Measurements from ENCODE around the gene FGD2. TPM values are rescaled to one million over a fixed set of nuclear protein-coding genes. Genes with fewer than 3 reads are reported as not detected.
A peak's percentile ranks its signal among the peaks of the same experiment; 100 is the strongest.

Gene FGD2
- total RNA-seq, 1 donor from 2014 or later: 56.9 TPM

- TF ChIP-seq CTCF (IDR thresholded peaks at IDR 0.05): no peak
Observed at GRCh38 chr6:37027036-37027720, 21.7 kb downstream of the FGD2 start.

GRCh38 chr6:37027811-37028469 is 22.5 kb downstream of the FGD2 start:
- H3K27me3 ChIP-seq: no peaks in the 10 kb centered on the region
- peaks cover 3% of the 10 kb centered on the region for H3K4me1 ChIP-seq
- H3K4me3 ChIP-seq: no peak overlapping the region
- no peak for ATAC-seq
- no peaks in the 10 kb centered on the region for H3K36me3 ChIP-seq
- no peak for TF ChIP-seq CTCF (IDR thresholded peaks at IDR 0.05)
- no peak for DNase-seq
- H3K9me3 ChIP-seq: no peaks in the 10 kb centered on the region
- intact Hi-C loops (cut with DNase I): loop anchor here (10.0 kb wide), 1 partner anchor 177 kb away; no protein-coding TSS in a partner anchor
- H3K27ac ChIP-seq: no peak overlapping the region

More at GRCh38 chr6:37027036-37027720, 21.7 kb downstream of the FGD2 start:
- peaks cover 3% of the 10 kb centered on the region for H3K4me1 ChIP-seq
- no peaks in the 10 kb centered on the region for H3K36me3 ChIP-seq
- intact Hi-C loops (cut with DNase I): loop anchor here (10.0 kb wide), 1 partner anchor 178 kb away; no protein-coding TSS in a partner anchor
- ATAC-seq (no peak), DNase-seq (no peak)
- H3K9me3 ChIP-seq: no peaks in the 10 kb centered on the region
- H3K27ac ChIP-seq: no peak overlapping the region
- no peaks in the 10 kb centered on the region for H3K27me3 ChIP-seq
- H3K4me3 ChIP-seq: no peak overlapping the region

- no peak overlapping the region for H3K4me3 ChIP-seq
- no peaks in the 10 kb centered on the region for H3K27me3 ChIP-seq
- TF ChIP-seq CTCF (IDR thresholded peaks at IDR 0.05): peak; percentile 74
- intact Hi-C loops (cut with DNase I): loop anchor here (10.0 kb wide), 1 partner anchor 175 kb away; no protein-coding TSS in a partner anchor
- H3K36me3 ChIP-seq: no peaks in the 10 kb centered on the region
- DNase-seq (peak; percentile 85), ATAC-seq (peak; percentile 94)
- no peaks in the 10 kb centered on the region for H3K9me3 ChIP-seq
- H3K4me1 ChIP-seq: peaks cover 3% of the 10 kb centered on the region
- H3K27ac ChIP-seq: no peak overlapping the region
Observed at GRCh38 chr6:37029249-37029971, 24.0 kb downstream of the FGD2 start.

GRCh38 chr6:37030599-37030998 is 25.1 kb downstream of the FGD2 start:
- Histone ChIP-seq H3K4me1 (peaks cover 3% of the 10 kb centered on the region), H3K4me3 (no peak overlapping the region), H3K27ac (no peak overlapping the region), H3K36me3 (no peaks in the 10 kb centered on the region), H3K9me3 (no peaks in the 10 kb centered on the region), H3K27me3 (no peaks in the 10 kb centered on the region)
- ATAC-seq (no peak), DNase-seq (no peak)
- no peak for TF ChIP-seq CTCF (IDR thresholded peaks at IDR 0.05)
- intact Hi-C loops (cut with DNase I): no loop called here

- Histone ChIP-seq H3K27me3 (no peaks in the 10 kb centered on the region), H3K4me1 (peaks cover 3% of the 10 kb centered on the region), H3K27ac (no peak overlapping the region), H3K36me3 (no peaks in the 10 kb centered on the region), H3K4me3 (no peak overlapping the region), H3K9me3 (no peaks in the 10 kb centered on the region)
- no peak for TF ChIP-seq CTCF (IDR thresholded peaks at IDR 0.05)
- no peak for DNase-seq
- intact Hi-C loops (cut with DNase I): no loop called here
- no peak for ATAC-seq
Observed at GRCh38 chr6:37032239-37032638, 26.8 kb downstream of the FGD2 start.

All from upper lobe of right lung (tissue), 1 donor.